ENCODE data around the gene MUC2. TPM values are rescaled to one million over a fixed set of nuclear protein-coding genes. Genes with fewer than 3 reads are reported as not detected.

The MUC2 gene
- total RNA-seq, 1 donor from 2014 or later = not detected

- Mint-ChIP-seq H3K36me3 (no peaks in the 10 kb centered on the region), H3K27ac (no peak overlapping the region), H3K4me1 (no peaks in the 10 kb centered on the region), H3K4me3 (no peak overlapping the region), H3K27me3 (ENCODE audit: insufficient read depth, low read depth) (peaks cover 6% of the 10 kb centered on the region), H3K9me3 (peaks cover under 1% of the 10 kb centered on the region)
- Histone ChIP-seq H3K36me3 (no peaks in the 10 kb centered on the region), H3K4me2 (no peak overlapping the region), H4K20me1 (ENCODE audit: low read depth) (no peaks in the 10 kb centered on the region), H3K9ac (no peak overlapping the region), H2AFZ (replicated peaks) (no peak overlapping the region), H3K79me2 (ENCODE audit: low read depth) (no peaks in the 10 kb centered on the region), H3K9me3 (ENCODE audit: low read depth) (no peaks in the 10 kb centered on the region), H3K27me3 (peaks cover 6% of the 10 kb centered on the region), H3K4me3 (no peak overlapping the region), H3K27ac (no peak overlapping the region), H3F3A (ENCODE audit: low read depth) (no peaks in the 10 kb centered on the region), H3K4me1 (peaks cover 17% of the 10 kb centered on the region)
- no peak for DNase-seq (ENCODE audit: low spot score)
- no peak for TF ChIP-seq EZH2 (IDR thresholded peaks at IDR 0.05)
- TF ChIP-seq CTCF (IDR thresholded peaks at IDR 0.05) = no peak
- TF ChIP-seq EZH2phosphoT487 (IDR thresholded peaks at IDR 0.05) = no peak
Measured at GRCh38 chr11:1070594-1071462, 3.8 kb upstream of the MUC2 start.

DNA sequence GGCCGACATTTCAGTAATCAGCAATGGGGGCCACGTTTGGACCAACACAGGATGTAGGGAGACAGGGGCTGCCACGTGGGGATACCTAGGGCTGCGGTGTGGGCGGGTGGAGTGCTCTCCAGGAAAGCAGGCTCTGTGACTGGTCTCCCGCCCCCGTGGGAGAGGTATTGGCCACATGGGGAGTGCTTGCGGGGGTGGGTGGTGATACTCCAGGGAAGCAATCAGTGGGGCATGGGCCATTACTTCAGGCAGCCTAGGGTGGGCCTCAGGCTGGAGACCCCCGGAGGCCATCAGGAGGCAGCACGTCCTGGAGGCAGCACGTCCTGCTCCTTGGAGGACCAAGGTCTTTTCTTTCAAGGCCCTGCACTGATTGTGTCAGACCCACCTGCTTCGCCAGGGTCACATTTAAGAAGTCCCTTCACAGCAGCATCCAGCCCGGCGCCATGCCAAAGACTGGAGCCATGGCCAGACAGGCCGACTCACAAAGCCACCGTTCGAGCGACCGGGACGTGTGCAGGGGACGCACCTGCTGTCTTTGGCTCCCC is 3.0 kb upstream of the MUC2 start:
- Mint-ChIP-seq H3K9me3 (no peaks in the 10 kb centered on the region), H3K27ac (peak overlapping the region; percentile 90), H3K36me3 (no peaks in the 10 kb centered on the region), H3K4me1 (no peaks in the 10 kb centered on the region), H3K27me3 (ENCODE audit: insufficient read depth, low read depth) (peaks cover 6% of the 10 kb centered on the region), H3K4me3 (no peak overlapping the region)
- no peaks in the 10 kb centered on the region for H3F3A ChIP-seq (ENCODE audit: low read depth)
- H3K4me2 ChIP-seq = no peak overlapping the region
- H3K4me3 ChIP-seq = no peak overlapping the region
- H4K20me1 ChIP-seq (ENCODE audit: low read depth) = no peaks in the 10 kb centered on the region
- peaks cover 6% of the 10 kb centered on the region for H3K27me3 ChIP-seq
- TF ChIP-seq EZH2 (IDR thresholded peaks at IDR 0.05) = no peak
- no peak overlapping the region for H3K9ac ChIP-seq
- H3K27ac ChIP-seq = no peak overlapping the region
- H2AFZ ChIP-seq (replicated peaks) = no peak overlapping the region
- H3K9me3 ChIP-seq (ENCODE audit: low read depth) = no peaks in the 10 kb centered on the region
- no peaks in the 10 kb centered on the region for H3K36me3 ChIP-seq
- peaks cover 17% of the 10 kb centered on the region for H3K4me1 ChIP-seq
- no peaks in the 10 kb centered on the region for H3K79me2 ChIP-seq (ENCODE audit: low read depth)
- DNase-seq (ENCODE audit: low spot score) = no peak

GRCh38 chr11:1072116-1072820 is 2.4 kb upstream of the MUC2 start:
- TF ChIP-seq EZH2phosphoT487 (IDR thresholded peaks at IDR 0.05) (no peak), EZH2 (IDR thresholded peaks at IDR 0.05) (no peak)
- no peak for DNase-seq (ENCODE audit: low spot score)
- H3K4me2 ChIP-seq = no peak overlapping the region
- no peaks in the 10 kb centered on the region for H3K79me2 ChIP-seq (ENCODE audit: low read depth)
- H3K9me3 ChIP-seq (ENCODE audit: low read depth) = no peaks in the 10 kb centered on the region
- H3K27ac ChIP-seq = no peak overlapping the region
- no peaks in the 10 kb centered on the region for H3F3A ChIP-seq (ENCODE audit: low read depth)
- H4K20me1 ChIP-seq (ENCODE audit: low read depth) = no peaks in the 10 kb centered on the region
- Mint-ChIP-seq H3K9me3 (no peaks in the 10 kb centered on the region), H3K36me3 (no peaks in the 10 kb centered on the region), H3K27me3 (ENCODE audit: insufficient read depth, low read depth) (peaks cover 6% of the 10 kb centered on the region), H3K4me1 (no peaks in the 10 kb centered on the region), H3K4me3 (no peak overlapping the region), H3K27ac (no peak overlapping the region)
- H3K4me1 ChIP-seq = peaks cover 17% of the 10 kb centered on the region
- no peak overlapping the region for H3K9ac ChIP-seq
- H3K4me3 ChIP-seq = no peak overlapping the region
- H3K36me3 ChIP-seq = no peaks in the 10 kb centered on the region
- H3K27me3 ChIP-seq = peaks cover 3% of the 10 kb centered on the region
- H2AFZ ChIP-seq (replicated peaks) = no peak overlapping the region

GRCh38 chr11:1072821-1073231 is 1.8 kb upstream of the MUC2 start:
- Mint-ChIP-seq H3K4me1 (no peaks in the 10 kb centered on the region), H3K27ac (no peak overlapping the region), H3K36me3 (no peaks in the 10 kb centered on the region), H3K27me3 (ENCODE audit: insufficient read depth, low read depth) (peaks cover 4% of the 10 kb centered on the region), H3K4me3 (no peak overlapping the region), H3K9me3 (no peaks in the 10 kb centered on the region)
- no peak overlapping the region for H3K4me3 ChIP-seq
- no peak overlapping the region for H3K27ac ChIP-seq
- peaks cover 17% of the 10 kb centered on the region for H3K4me1 ChIP-seq
- no peak overlapping the region for H2AFZ ChIP-seq (replicated peaks)
- H3K36me3 ChIP-seq = no peaks in the 10 kb centered on the region
- H3K9ac ChIP-seq = no peak overlapping the region
- no peaks in the 10 kb centered on the region for H4K20me1 ChIP-seq (ENCODE audit: low read depth)
- peaks cover under 1% of the 10 kb centered on the region for H3K27me3 ChIP-seq
- no peaks in the 10 kb centered on the region for H3K79me2 ChIP-seq (ENCODE audit: low read depth)
- TF ChIP-seq EZH2phosphoT487 (IDR thresholded peaks at IDR 0.05) (no peak), CTCF (IDR thresholded peaks at IDR 0.05) (no peak), EZH2 (IDR thresholded peaks at IDR 0.05) (no peak)
- no peak overlapping the region for H3K4me2 ChIP-seq
- H3K9me3 ChIP-seq (ENCODE audit: low read depth) = no peaks in the 10 kb centered on the region
- no peaks in the 10 kb centered on the region for H3F3A ChIP-seq (ENCODE audit: low read depth)
- DNase-seq (ENCODE audit: low spot score) = no peak
